ENCODE data around the gene MAGI2.

- TF ChIP-seq CTCF (IDR thresholded peaks at IDR 0.05) (no peak), POLR2A (IDR thresholded peaks at IDR 0.05) (no peak)
Measured at GRCh38 chr7:79245623-79246249, 207.7 kb downstream of the MAGI2 start.

All from ovary (tissue), 3 donors.